ENCODE results near the gene ANKRD35.

DNA sequence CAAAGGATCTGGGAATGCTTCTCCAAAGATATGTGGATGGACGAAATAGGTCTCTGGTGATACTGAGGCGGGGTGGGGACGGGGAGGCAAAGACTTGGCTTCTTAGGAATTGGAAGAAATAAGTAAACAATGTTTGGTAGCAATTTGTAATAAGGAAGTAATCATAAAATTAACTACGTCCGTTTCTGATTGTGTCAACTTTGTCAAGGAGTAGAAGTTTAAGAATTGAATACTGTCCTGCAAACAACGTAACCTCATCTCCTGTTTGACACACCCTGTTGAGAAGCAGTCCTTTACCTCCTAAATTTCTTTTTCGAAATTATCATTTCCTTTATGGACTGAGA, 61.2 kb downstream of the ANKRD35 start:
- TF ChIP-seq, protein P1, sequence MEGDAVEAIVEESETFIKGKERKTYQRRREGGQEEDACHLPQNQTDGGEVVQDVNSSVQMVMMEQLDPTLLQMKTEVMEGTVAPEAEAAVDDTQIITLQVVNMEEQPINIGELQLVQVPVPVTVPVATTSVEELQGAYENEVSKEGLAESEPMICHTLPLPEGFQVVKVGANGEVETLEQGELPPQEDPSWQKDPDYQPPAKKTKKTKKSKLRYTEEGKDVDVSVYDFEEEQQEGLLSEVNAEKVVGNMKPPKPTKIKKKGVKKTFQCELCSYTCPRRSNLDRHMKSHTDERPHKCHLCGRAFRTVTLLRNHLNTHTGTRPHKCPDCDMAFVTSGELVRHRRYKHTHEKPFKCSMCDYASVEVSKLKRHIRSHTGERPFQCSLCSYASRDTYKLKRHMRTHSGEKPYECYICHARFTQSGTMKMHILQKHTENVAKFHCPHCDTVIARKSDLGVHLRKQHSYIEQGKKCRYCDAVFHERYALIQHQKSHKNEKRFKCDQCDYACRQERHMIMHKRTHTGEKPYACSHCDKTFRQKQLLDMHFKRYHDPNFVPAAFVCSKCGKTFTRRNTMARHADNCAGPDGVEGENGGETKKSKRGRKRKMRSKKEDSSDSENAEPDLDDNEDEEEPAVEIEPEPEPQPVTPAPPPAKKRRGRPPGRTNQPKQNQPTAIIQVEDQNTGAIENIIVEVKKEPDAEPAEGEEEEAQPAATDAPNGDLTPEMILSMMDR (IDR thresholded peaks at IDR 0.05): no peak
- TF ChIP-seq, protein P2, sequence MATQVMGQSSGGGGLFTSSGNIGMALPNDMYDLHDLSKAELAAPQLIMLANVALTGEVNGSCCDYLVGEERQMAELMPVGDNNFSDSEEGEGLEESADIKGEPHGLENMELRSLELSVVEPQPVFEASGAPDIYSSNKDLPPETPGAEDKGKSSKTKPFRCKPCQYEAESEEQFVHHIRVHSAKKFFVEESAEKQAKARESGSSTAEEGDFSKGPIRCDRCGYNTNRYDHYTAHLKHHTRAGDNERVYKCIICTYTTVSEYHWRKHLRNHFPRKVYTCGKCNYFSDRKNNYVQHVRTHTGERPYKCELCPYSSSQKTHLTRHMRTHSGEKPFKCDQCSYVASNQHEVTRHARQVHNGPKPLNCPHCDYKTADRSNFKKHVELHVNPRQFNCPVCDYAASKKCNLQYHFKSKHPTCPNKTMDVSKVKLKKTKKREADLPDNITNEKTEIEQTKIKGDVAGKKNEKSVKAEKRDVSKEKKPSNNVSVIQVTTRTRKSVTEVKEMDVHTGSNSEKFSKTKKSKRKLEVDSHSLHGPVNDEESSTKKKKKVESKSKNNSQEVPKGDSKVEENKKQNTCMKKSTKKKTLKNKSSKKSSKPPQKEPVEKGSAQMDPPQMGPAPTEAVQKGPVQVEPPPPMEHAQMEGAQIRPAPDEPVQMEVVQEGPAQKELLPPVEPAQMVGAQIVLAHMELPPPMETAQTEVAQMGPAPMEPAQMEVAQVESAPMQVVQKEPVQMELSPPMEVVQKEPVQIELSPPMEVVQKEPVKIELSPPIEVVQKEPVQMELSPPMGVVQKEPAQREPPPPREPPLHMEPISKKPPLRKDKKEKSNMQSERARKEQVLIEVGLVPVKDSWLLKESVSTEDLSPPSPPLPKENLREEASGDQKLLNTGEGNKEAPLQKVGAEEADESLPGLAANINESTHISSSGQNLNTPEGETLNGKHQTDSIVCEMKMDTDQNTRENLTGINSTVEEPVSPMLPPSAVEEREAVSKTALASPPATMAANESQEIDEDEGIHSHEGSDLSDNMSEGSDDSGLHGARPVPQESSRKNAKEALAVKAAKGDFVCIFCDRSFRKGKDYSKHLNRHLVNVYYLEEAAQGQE (IDR thresholded peaks at IDR 0.05; ENCODE audit: insufficient read depth in 1 of 2, low read depth in 2 of 2, low read length in 1 of 2): no peak
- TF ChIP-seq POLR2AphosphoS5 (IDR thresholded peaks at IDR 0.05; ENCODE audit: low read depth, low read length) (no peak), TCF7L2 (IDR thresholded peaks at IDR 0.05; ENCODE audit: low read depth, low read length) (no peak)

Data from Panc1 (cell line).